CD4-positive, alpha-beta memory T cell (primary cell): ENCODE results near the gene TRUB1. TPM values are rescaled to one million over a fixed set of nuclear protein-coding genes. Genes with fewer than 3 reads are reported as not detected.

ENCODE experiments used
- CTCF ChIA-PET: fragments of 350-600 bp; sonication (Branson Sonifier 250); formaldehyde crosslinking; loops from one replicate; lab custom pipeline; 2021; ENCODE audit warnings: inconsistent platforms; ENCODE audit not compliant: partially characterized antibody; lab: Charles Lee
- POLR2A ChIA-PET: fragments of 350-600 bp; sonication (Branson Sonifier 250); formaldehyde crosslinking; loops from one replicate; lab custom pipeline; 2021; ENCODE audit not compliant: partially characterized antibody; lab: Charles Lee
- DNase-seq, 5 donors: peaks; one replicate each; pipeline versions ENCODE4 v3.0.0 to v3.0.0-alpha.2; 2020 to 2022; ENCODE audit warnings: mixed read lengths in 1 of 5
- H3K27ac ChIP-seq: one replicate; pipeline ENCODE4 v1.7.0; 2013; ENCODE audit warnings: low read depth, low read length
- H3K27me3 ChIP-seq: 2 replicates; pipeline ENCODE4 v1.7.0; 2013; ENCODE audit warnings: mild to moderate bottlenecking, low read length, moderate library complexity; ENCODE audit not compliant: insufficient read depth
- H3K36me3 ChIP-seq: 2 replicates; pipeline ENCODE4 v1.7.0; 2013; ENCODE audit warnings: mild to moderate bottlenecking, low read length, moderate library complexity; ENCODE audit not compliant: insufficient read depth
- H3K4me1 ChIP-seq: 2 replicates; pipeline ENCODE4 v1.7.0; 2013; ENCODE audit warnings: mild to moderate bottlenecking, low read length, moderate library complexity; ENCODE audit not compliant: insufficient read depth
- H3K4me3 ChIP-seq, 2 donors: one replicate each; pipeline ENCODE4 v1.7.0; 2013; ENCODE audit warnings: low read length in 2 of 2, mild to moderate bottlenecking in 1 of 2
- H3K9me3 ChIP-seq, 2 donors: one replicate each; pipeline ENCODE4 v1.7.0; 2013; ENCODE audit warnings: low read length in 2 of 2, control low read depth in 1 of 2; ENCODE audit not compliant: control insufficient read depth in 1 of 2
- H3K27ac Mint-ChIP-seq, 7 donors: one replicate each; pipeline ENCODE4 v1.8.0; 2020 to 2021; ENCODE audit warnings: mixed read lengths in 7 of 7, mild to moderate bottlenecking in 6 of 7, inconsistent platforms in 3 of 7, moderate library complexity in 3 of 7
- H3K27me3 Mint-ChIP-seq, 2 donors: one replicate each; pipeline ENCODE4 v1.8.0; 2020 to 2021; ENCODE audit warnings: mixed read lengths in 2 of 2
- H3K36me3 Mint-ChIP-seq, 2 donors: one replicate each; pipeline ENCODE4 v1.8.0; 2020 to 2021; ENCODE audit warnings: mixed read lengths in 2 of 2, inconsistent platforms in 1 of 2, mild to moderate bottlenecking in 1 of 2
- H3K4me1 Mint-ChIP-seq, 4 donors: one replicate each; pipeline ENCODE4 v1.8.0; 2020 to 2021; ENCODE audit warnings: mixed read lengths in 4 of 4, mild to moderate bottlenecking in 1 of 4
- H3K4me3 Mint-ChIP-seq, 8 donors: one replicate each; pipeline ENCODE4 v1.8.0; 2020 to 2021; ENCODE audit warnings: mixed read lengths in 8 of 8, mild to moderate bottlenecking in 7 of 8, moderate library complexity in 6 of 8, inconsistent platforms in 3 of 8
- H3K9me3 Mint-ChIP-seq, 8 donors: one replicate each; pipeline ENCODE4 v1.8.0; 2020 to 2021; ENCODE audit warnings: mixed read lengths in 8 of 8, mild to moderate bottlenecking in 5 of 8, inconsistent platforms in 3 of 8, moderate library complexity in 1 of 8
- intact Hi-C: fragments of 100-400 bp; cut with micrococcal nuclease; formaldehyde crosslinking; loops from one replicate; pipeline ENCODE4 v1.15.1; 2023
- polyA plus RNA-seq, 2 donors: library from polyadenylated mRNA; unstranded; fragments of 300-500 nt; fragmentation: Illumina TruSeq; gene quantifications; one replicate each; pipeline ENCODE4 v1.2.3, GENCODE V29; 2021
- total RNA-seq, 2 experiments: library from RNA; stranded (reverse); gene quantifications; one replicate each; pipeline ENCODE4 v1.2.3, GENCODE V29; 2021

The TRUB1 gene
- total and polyA plus RNA-seq, 4 experiments from 2014 or later = 9.8 to 14.5 (median 11.0) TPM

DNA sequence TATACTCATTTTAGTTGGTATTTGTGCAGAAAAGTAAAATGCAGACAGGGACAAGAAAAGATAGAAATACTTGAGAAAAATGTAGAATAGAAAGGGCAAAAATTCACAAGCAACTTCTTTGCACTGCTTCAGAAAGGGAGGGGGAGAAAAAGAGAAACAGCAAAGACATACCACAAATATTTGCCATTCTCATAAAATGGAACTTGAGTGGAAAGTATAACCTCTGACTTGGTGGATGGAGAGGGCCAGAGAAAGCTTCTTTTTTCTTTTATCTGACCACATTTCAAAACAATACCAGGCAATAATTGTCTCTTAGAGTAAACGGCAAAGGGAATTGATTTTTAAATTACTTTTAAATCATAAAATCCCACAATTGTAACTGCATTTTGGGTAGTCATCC is 35.8 kb upstream of the TRUB1 start:
- Histone ChIP-seq H3K4me1 (no peaks in the 10 kb centered on the region), H3K4me3 (no peak overlapping the region), H3K9me3 (no peaks in the 10 kb centered on the region), H3K36me3 (no peaks in the 10 kb centered on the region), H3K27ac (no peak overlapping the region), H3K27me3 (no peaks in the 10 kb centered on the region)
- intact Hi-C loops = no loop called here
- no peak overlapping the region for H3K27ac Mint-ChIP-seq
- DNase-seq = no peak
- H3K4me3 Mint-ChIP-seq = no peak overlapping the region
- H3K27me3 Mint-ChIP-seq = peaks cover 2 to 9% of the 10 kb centered on the region in 2 donors
- H3K36me3 Mint-ChIP-seq = no peaks in the 10 kb centered on the region
- ChIA-PET CTCF (no interaction called here), POLR2A (no interaction called here)
- no peaks in the 10 kb centered on the region for H3K4me1 Mint-ChIP-seq
- H3K9me3 Mint-ChIP-seq = no peaks in the 10 kb centered on the region

DNA sequence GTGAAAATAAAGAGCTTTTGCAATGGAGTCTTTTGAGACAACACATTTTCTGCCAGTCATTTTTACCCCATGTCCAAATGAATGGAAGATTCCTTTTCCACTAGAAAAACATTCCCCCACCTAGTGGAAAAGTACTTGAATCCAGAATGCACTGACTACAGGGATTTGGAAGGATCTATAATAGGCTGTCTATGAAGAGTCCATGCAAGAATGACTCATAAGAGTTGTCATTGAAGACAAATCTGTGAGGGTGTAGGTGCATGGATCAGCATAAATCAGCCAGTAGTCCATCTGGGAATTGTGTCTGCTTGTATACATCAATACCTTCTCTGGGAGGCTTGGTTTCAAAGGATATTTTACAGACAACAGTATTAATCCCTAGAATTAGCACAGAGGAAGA is 32.5 kb upstream of the TRUB1 start:
- intact Hi-C loops = no loop called here
- Histone ChIP-seq H3K4me3 (no peak overlapping the region), H3K27me3 (no peaks in the 10 kb centered on the region), H3K4me1 (no peaks in the 10 kb centered on the region), H3K27ac (no peak overlapping the region), H3K36me3 (no peaks in the 10 kb centered on the region), H3K9me3 (no peaks in the 10 kb centered on the region)
- Mint-ChIP-seq H3K4me3 (no peak overlapping the region), H3K27ac (no peak overlapping the region), H3K4me1 (no peaks in the 10 kb centered on the region), H3K9me3 (no peaks in the 10 kb centered on the region), H3K36me3 (no peaks in the 10 kb centered on the region), H3K27me3 (peaks cover 3 to 12% of the 10 kb centered on the region in 2 donors)
- ChIA-PET CTCF (no interaction called here), POLR2A (no interaction called here)
- no peak for DNase-seq

DNA sequence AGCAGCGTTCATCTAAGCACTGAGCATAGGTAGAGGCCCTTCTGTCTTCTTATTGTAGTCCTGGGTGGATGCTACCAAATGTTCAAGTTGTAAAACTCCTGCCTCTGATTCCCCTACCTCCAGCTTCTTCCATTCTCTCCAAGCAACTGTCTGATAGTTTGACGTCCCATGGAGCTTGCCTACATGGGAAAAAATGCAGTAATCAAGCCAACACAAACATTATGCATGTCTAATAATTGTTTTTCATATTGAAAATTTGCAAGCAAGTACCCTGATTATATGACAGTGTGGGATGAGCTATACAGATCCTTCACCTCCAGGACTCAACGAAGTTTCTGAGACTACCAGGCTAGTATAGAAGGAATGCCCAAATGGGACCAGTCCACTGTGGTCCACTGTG is 31.0 kb upstream of the TRUB1 start:
- H3K4me1 Mint-ChIP-seq = no peaks in the 10 kb centered on the region
- H3K9me3 Mint-ChIP-seq = no peaks in the 10 kb centered on the region
- no peaks in the 10 kb centered on the region for H3K9me3 ChIP-seq
- peaks cover 1 to 8% of the 10 kb centered on the region in 2 donors for H3K27me3 Mint-ChIP-seq
- H3K27ac Mint-ChIP-seq = no peak overlapping the region
- no peak overlapping the region for H3K27ac ChIP-seq
- DNase-seq = no peak
- CTCF ChIA-PET = no interaction called here
- POLR2A ChIA-PET = no interaction called here
- no peaks in the 10 kb centered on the region for H3K4me1 ChIP-seq
- H3K4me3 ChIP-seq = no peak overlapping the region
- intact Hi-C loops = no loop called here
- H3K27me3 ChIP-seq = no peaks in the 10 kb centered on the region
- H3K36me3 ChIP-seq = no peaks in the 10 kb centered on the region
- no peak overlapping the region for H3K4me3 Mint-ChIP-seq
- H3K36me3 Mint-ChIP-seq = no peaks in the 10 kb centered on the region

DNA sequence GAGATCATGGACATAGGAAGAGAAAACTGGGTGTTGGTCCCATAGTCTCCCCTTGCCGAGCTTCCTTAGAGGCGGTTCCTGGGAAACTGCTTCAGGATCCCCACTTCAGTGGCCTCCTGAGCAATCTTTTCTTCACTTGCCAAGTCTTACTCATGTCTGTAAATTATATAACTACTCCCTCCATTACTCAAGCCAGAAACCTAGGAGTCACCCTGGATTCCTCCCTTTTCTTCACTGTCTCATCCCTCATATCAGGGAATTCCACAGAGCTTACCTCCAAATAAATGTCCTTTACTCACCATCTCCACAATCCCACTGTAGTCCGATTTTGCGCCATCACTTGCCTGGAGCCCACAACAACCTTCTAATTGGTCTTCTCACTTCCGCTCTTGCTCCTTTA is 29.1 kb upstream of the TRUB1 start:
- ChIA-PET POLR2A (no interaction called here), CTCF (no interaction called here)
- no peaks in the 10 kb centered on the region for H3K36me3 Mint-ChIP-seq
- no peak for DNase-seq
- no peaks in the 10 kb centered on the region for H3K9me3 Mint-ChIP-seq
- H3K4me3 Mint-ChIP-seq = no peak overlapping the region
- Histone ChIP-seq H3K27me3 (no peaks in the 10 kb centered on the region), H3K36me3 (no peaks in the 10 kb centered on the region), H3K4me3 (no peak overlapping the region), H3K27ac (no peak overlapping the region), H3K4me1 (no peaks in the 10 kb centered on the region), H3K9me3 (no peaks in the 10 kb centered on the region)
- no peak overlapping the region for H3K27ac Mint-ChIP-seq
- peaks cover 1 to 7% of the 10 kb centered on the region in 2 donors for H3K27me3 Mint-ChIP-seq
- H3K4me1 Mint-ChIP-seq = no peaks in the 10 kb centered on the region
- intact Hi-C loops = no loop called here

DNA sequence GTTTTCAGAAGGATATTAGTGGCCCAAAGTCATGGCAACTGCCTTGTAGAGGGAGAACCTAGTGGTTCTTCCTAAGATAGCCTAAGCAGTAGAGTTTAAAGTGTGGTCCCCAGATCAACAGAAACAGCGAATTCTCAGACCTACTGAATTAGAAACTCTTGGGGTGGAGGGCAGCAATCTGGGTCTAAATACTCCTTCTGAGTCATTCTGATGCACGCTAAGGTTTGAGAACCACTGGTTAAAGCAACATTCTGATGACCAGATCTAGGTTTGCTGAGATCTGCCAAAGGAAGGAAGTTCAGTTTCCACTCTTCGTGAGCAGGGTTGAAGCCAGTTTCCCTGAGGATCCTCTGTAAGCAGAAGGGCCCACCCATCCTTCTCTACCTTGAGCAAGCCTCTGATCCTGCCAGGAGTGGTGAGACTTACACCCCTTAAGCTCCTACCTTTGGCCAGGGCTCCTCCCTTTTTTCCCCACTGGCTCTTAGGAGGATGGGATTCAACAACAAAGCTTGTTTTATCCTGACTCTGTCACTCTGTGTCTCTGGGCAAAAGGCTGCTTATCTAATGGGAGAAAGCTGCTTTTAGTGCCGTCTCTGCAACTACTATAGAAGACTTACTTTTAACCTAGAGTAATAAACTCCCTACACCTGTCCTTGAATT is 26.8 kb upstream of the TRUB1 start:
- POLR2A ChIA-PET = no interaction called here
- Histone ChIP-seq H3K4me3 (no peak overlapping the region), H3K27ac (no peak overlapping the region), H3K9me3 (no peaks in the 10 kb centered on the region), H3K4me1 (no peaks in the 10 kb centered on the region), H3K27me3 (no peaks in the 10 kb centered on the region), H3K36me3 (no peaks in the 10 kb centered on the region)
- CTCF ChIA-PET = no interaction called here
- no peak overlapping the region for H3K4me3 Mint-ChIP-seq
- H3K27ac Mint-ChIP-seq = no peak overlapping the region
- intact Hi-C loops = no loop called here
- H3K27me3 Mint-ChIP-seq = peaks cover 1 to 3% of the 10 kb centered on the region in 2 donors
- H3K9me3 Mint-ChIP-seq = no peaks in the 10 kb centered on the region
- H3K4me1 Mint-ChIP-seq = no peaks in the 10 kb centered on the region
- no peaks in the 10 kb centered on the region for H3K36me3 Mint-ChIP-seq
- no peak for DNase-seq

DNA sequence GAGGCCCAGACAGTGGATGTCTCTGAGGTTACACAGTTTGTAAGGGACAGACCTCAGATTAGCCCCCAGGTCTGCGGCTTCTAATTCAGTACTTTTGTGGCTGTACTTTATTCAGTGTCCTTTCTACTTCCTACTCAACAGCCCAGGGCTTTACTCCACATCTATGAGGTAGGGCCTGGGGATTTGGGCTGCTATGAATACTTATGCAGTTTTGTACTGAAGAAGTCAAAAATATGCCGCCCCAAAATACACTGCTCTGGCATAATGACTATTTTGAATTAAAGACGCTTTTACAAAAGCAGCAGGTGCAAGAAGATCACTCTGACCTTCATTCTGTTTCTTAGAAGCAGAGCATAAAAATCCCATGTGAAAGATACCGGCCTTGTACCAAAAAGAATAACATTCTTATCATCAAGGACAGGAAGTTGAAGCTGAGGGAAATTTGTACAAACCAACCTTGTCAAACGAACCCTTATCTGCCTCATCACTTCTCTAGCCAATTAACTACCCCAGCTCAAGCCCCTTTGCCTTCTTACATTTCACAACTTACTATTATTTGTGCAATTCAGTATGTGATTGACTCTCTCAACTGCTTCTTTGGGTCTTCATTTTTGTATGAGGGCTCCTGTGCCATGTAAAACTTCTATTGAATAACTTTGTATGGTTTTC is 26.1 kb upstream of the TRUB1 start:
- H3K9me3 ChIP-seq = no peaks in the 10 kb centered on the region
- intact Hi-C loops = no loop called here
- CTCF ChIA-PET = no interaction called here
- POLR2A ChIA-PET = no interaction called here
- no peaks in the 10 kb centered on the region for H3K4me1 Mint-ChIP-seq
- no peaks in the 10 kb centered on the region for H3K27me3 ChIP-seq
- H3K27ac Mint-ChIP-seq = no peak overlapping the region
- H3K27ac ChIP-seq = no peak overlapping the region
- no peak for DNase-seq
- H3K9me3 Mint-ChIP-seq = no peaks in the 10 kb centered on the region
- no peaks in the 10 kb centered on the region for H3K36me3 ChIP-seq
- H3K27me3 Mint-ChIP-seq = peaks cover 1 to 3% of the 10 kb centered on the region in 2 donors
- H3K4me3 ChIP-seq = no peak overlapping the region
- no peak overlapping the region for H3K4me3 Mint-ChIP-seq
- no peaks in the 10 kb centered on the region for H3K4me1 ChIP-seq
- no peaks in the 10 kb centered on the region for H3K36me3 Mint-ChIP-seq

DNA sequence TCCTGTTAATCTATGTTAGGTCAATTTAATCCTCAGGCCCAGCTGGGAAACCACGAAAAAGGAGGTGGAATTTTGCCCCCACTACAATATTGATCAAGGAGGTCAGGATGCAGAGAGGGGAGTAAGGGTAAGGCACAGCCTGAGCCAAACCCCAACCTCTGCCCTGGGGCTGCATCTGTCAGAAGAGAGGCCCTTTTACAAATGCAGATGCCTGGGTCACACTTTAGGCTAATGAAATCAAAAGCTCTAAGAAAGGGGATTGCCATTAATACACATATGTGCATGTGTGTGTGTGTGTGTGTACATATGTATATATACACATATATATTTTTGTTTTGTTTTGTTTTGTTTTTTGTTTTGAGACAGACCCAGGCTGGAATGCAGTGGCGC is 25.5 kb upstream of the TRUB1 start:
- no peak overlapping the region for H3K4me3 Mint-ChIP-seq
- no peak overlapping the region for H3K27ac Mint-ChIP-seq
- no peak overlapping the region for H3K4me3 ChIP-seq
- H3K4me1 ChIP-seq = no peaks in the 10 kb centered on the region
- no peaks in the 10 kb centered on the region for H3K9me3 ChIP-seq
- no peaks in the 10 kb centered on the region for H3K27me3 ChIP-seq
- peaks cover 1 to 3% of the 10 kb centered on the region in 2 donors for H3K27me3 Mint-ChIP-seq
- intact Hi-C loops = no loop called here
- H3K4me1 Mint-ChIP-seq = no peaks in the 10 kb centered on the region
- POLR2A ChIA-PET = no interaction called here
- H3K36me3 Mint-ChIP-seq = no peaks in the 10 kb centered on the region
- DNase-seq = no peak
- CTCF ChIA-PET = no interaction called here
- H3K27ac ChIP-seq = no peak overlapping the region
- no peaks in the 10 kb centered on the region for H3K9me3 Mint-ChIP-seq
- no peaks in the 10 kb centered on the region for H3K36me3 ChIP-seq
